BLaER1 treated with 17β-estradiol and CSF1 and Interleukin-3, amounts not matched to agents 10 nM and 100 nM (cell line): ENCODE data around the gene CTXND1.
A peak's percentile ranks its signal among the peaks of the same experiment; 100 is the strongest.
"Not testable (repeated sequence)": the region's sequence is repeated elsewhere in the genome, so short reads cannot be mapped to it uniquely, and the experiment has no call there.

Source experiments
- H3K27ac ChIP-seq, 11 experiments: shearing (Covaris generic); formaldehyde crosslinking; 2 replicates each; pipeline ENCODE4 v1.8.1; 2022
- H3K27me3 ChIP-seq, 11 experiments: shearing (Covaris generic); formaldehyde crosslinking; 2 replicates each; pipeline ENCODE4 v1.8.1; 2022
- H3K36me3 ChIP-seq, 11 experiments: shearing (Covaris generic); formaldehyde crosslinking; 2 replicates each; pipeline ENCODE4 v1.8.1; 2022
- H3K4me1 ChIP-seq, 10 experiments: shearing (Covaris generic); formaldehyde crosslinking; 2 replicates each; pipeline ENCODE4 v1.8.1; 2022
- H3K4me2 ChIP-seq, 11 experiments: shearing (Covaris generic); formaldehyde crosslinking; 2 replicates each; pipeline ENCODE4 v1.8.1; 2022
- H3K4me3 ChIP-seq, 10 experiments: shearing (Covaris generic); formaldehyde crosslinking; 2 replicates each; pipeline ENCODE4 v1.8.1; 2022
- H3K9ac ChIP-seq, 11 experiments: shearing (Covaris generic); formaldehyde crosslinking; 2 replicates each; pipeline ENCODE4 v1.8.1; 2022
- H3K9me3 ChIP-seq, 11 experiments: shearing (Covaris generic); formaldehyde crosslinking; replicated peaks in 1 of 11; 2 replicates each; pipeline ENCODE4 v1.8.1; 2022
- H4K20me1 ChIP-seq, 11 experiments: shearing (Covaris generic); formaldehyde crosslinking; 2 replicates each; pipeline ENCODE4 v1.8.1; 2022
- Cebpa-rat ChIP-seq, 11 experiments: shearing (Covaris generic); IDR thresholded peaks; 2 replicates each; pipeline ENCODE4 v1.8.1; 2022

The CTXND1 gene

GRCh38 chr15:80252121-80252518, at the start of gene CTXND1:
CTXND1 (minus strand) TSS chr15:80252213; CDS start chr15:80201949, 50,264 bp downstream.
- Histone ChIP-seq H3K27me3 (peaks cover 45 to 55% (median 49%) of the 10 kb centered on the region in 11 experiments), H3K27ac (no peak within 1 kb of the TSS), H3K36me3 (no peaks in the 10 kb centered on the region), H3K4me3 (peak within 1 kb of the TSS in 9 of 10 experiments; percentile 29 to 62 (median 47); a peak in 17 of 20 replicates), H4K20me1 (peaks cover 0 to 10% (median 0%) of the 10 kb centered on the region in 11 experiments; a peak in 5 of 22 replicates), H3K4me1 (peaks cover 4 to 14% (median 8%) of the 10 kb centered on the region in 10 experiments; a peak in 13 of 20 replicates), H3K9ac (peak within 1 kb of the TSS in 3 of 11 experiments; percentile 19 to 37 (median 31); a peak in 4 of 22 replicates), H3K4me2 (peak within 1 kb of the TSS; percentile 60 to 86 (median 70)), H3K9me3 (peaks cover 0 to 8% (median 0%) of the 10 kb centered on the region in 11 experiments; a peak in 3 of 22 replicates)
- TF ChIP-seq Cebpa-rat (IDR thresholded peaks at IDR 0.05), result no peak

GRCh38 chr15:80301472-80301871, 49.5 kb upstream of the CTXND1 start:
- H4K20me1 ChIP-seq, result no peaks in the 10 kb centered on the region
- no peak overlapping the region for H3K27ac ChIP-seq
- no peaks in the 10 kb centered on the region for H3K27me3 ChIP-seq
- H3K9me3 ChIP-seq, result peaks cover 0 to 2% (median 0%) of the 10 kb centered on the region in 11 experiments; a peak in 2 of 22 replicates
- no peaks in the 10 kb centered on the region for H3K4me1 ChIP-seq
- no peak for TF ChIP-seq Cebpa-rat (IDR thresholded peaks at IDR 0.05)
- no peak overlapping the region for H3K9ac ChIP-seq
- H3K36me3 ChIP-seq, result no peaks in the 10 kb centered on the region
- no peak overlapping the region for H3K4me3 ChIP-seq
- H3K4me2 ChIP-seq, result no peak overlapping the region

GRCh38 chr15:80295777-80296176, 43.8 kb upstream of the CTXND1 start:
- not testable (repeated sequence) for H3K27ac ChIP-seq, H4K20me1 ChIP-seq, H3K4me1 ChIP-seq, H3K4me3 ChIP-seq, H3K27me3 ChIP-seq, H3K4me2 ChIP-seq, H3K36me3 ChIP-seq, H3K9ac ChIP-seq
- peaks cover 0 to 23% (median 6%) of the 10 kb centered on the region in 11 experiments; a peak in 10 of 22 replicates for H3K9me3 ChIP-seq

GRCh38 chr15:80292079-80292478, 40.1 kb upstream of the CTXND1 start:
- no peak overlapping the region for H3K4me3 ChIP-seq
- peaks cover 0 to 23% (median 7%) of the 10 kb centered on the region in 11 experiments; a peak in 10 of 22 replicates for H3K9me3 ChIP-seq
- H3K27me3 ChIP-seq, result no peaks in the 10 kb centered on the region
- H3K9ac ChIP-seq, result no peak overlapping the region
- no peaks in the 10 kb centered on the region for H3K36me3 ChIP-seq
- no peak overlapping the region for H3K27ac ChIP-seq
- no peak overlapping the region for H3K4me2 ChIP-seq
- H3K4me1 ChIP-seq, result no peaks in the 10 kb centered on the region
- H4K20me1 ChIP-seq, result no peaks in the 10 kb centered on the region
- TF ChIP-seq Cebpa-rat (IDR thresholded peaks at IDR 0.05), result no peak

- H3K27ac ChIP-seq, H4K20me1 ChIP-seq, H3K36me3 ChIP-seq, H3K4me2 ChIP-seq, H3K27me3 ChIP-seq, H3K9ac ChIP-seq, H3K4me3 ChIP-seq, H3K4me1 ChIP-seq: not testable (repeated sequence)
- peaks cover 0 to 15% (median 5%) of the 10 kb centered on the region in 11 experiments; a peak in 10 of 22 replicates for H3K9me3 ChIP-seq
Measured at GRCh38 chr15:80290891-80291290, 38.9 kb upstream of the CTXND1 start.

- no peaks in the 10 kb centered on the region for H3K27me3 ChIP-seq
Measured at GRCh38 chr15:80289528-80290495, 37.8 kb upstream of the CTXND1 start.

GRCh38 chr15:80288131-80288530, 36.1 kb upstream of the CTXND1 start:
- Histone ChIP-seq H3K27me3 (no peaks in the 10 kb centered on the region), H3K9ac (no peak overlapping the region), H3K9me3 (peaks cover 0 to 8% (median 0%) of the 10 kb centered on the region in 11 experiments; a peak in 5 of 22 replicates), H3K27ac (no peak overlapping the region), H3K4me1 (no peaks in the 10 kb centered on the region), H3K4me3 (no peak overlapping the region), H4K20me1 (no peaks in the 10 kb centered on the region), H3K4me2 (no peak overlapping the region), H3K36me3 (no peaks in the 10 kb centered on the region)
- TF ChIP-seq Cebpa-rat (IDR thresholded peaks at IDR 0.05), result no peak

More at GRCh38 chr15:80289528-80290495, 37.8 kb upstream of the CTXND1 start:
- H3K9ac ChIP-seq, result no peak overlapping the region
- H3K27ac ChIP-seq, result no peak overlapping the region
- H3K4me2 ChIP-seq, result no peak overlapping the region
- peaks cover 0 to 8% (median 0%) of the 10 kb centered on the region in 11 experiments; a peak in 5 of 22 replicates for H3K9me3 ChIP-seq
- no peaks in the 10 kb centered on the region for H4K20me1 ChIP-seq
- TF ChIP-seq Cebpa-rat (IDR thresholded peaks at IDR 0.05), result no peak
- H3K4me1 ChIP-seq, result no peaks in the 10 kb centered on the region
- no peaks in the 10 kb centered on the region for H3K36me3 ChIP-seq
- H3K4me3 ChIP-seq, result no peak overlapping the region

- Histone ChIP-seq H3K9ac (no peak overlapping the region), H3K4me3 (no peak overlapping the region)
- TF ChIP-seq Cebpa-rat (IDR thresholded peaks at IDR 0.05), result no peak
Measured at GRCh38 chr15:80286055-80286454, 34.0 kb upstream of the CTXND1 start.

GRCh38 chr15:80285379-80285778, 33.4 kb upstream of the CTXND1 start:
- Histone ChIP-seq H3K9ac (no peak overlapping the region), H4K20me1 (no peaks in the 10 kb centered on the region), H3K36me3 (no peaks in the 10 kb centered on the region), H3K4me3 (no peak overlapping the region), H3K9me3 (0 out of 22 replicates have a peak, but pooled peaks cover 0 to 7% (median 0%) of the 10 kb centered on the region in 11 experiments), H3K27me3 (no peaks in the 10 kb centered on the region), H3K4me1 (no peaks in the 10 kb centered on the region), H3K27ac (no peak overlapping the region), H3K4me2 (no peak overlapping the region)
- no peak for TF ChIP-seq Cebpa-rat (IDR thresholded peaks at IDR 0.05)

More at GRCh38 chr15:80286055-80286454, 34.0 kb upstream of the CTXND1 start:
- Histone ChIP-seq H3K9me3 (peaks cover 0 to 7% (median 3%) of the 10 kb centered on the region in 11 experiments; a peak in 4 of 22 replicates), H3K27me3 (no peaks in the 10 kb centered on the region), H3K4me1 (no peaks in the 10 kb centered on the region), H3K4me2 (no peak overlapping the region), H3K27ac (no peak overlapping the region), H3K36me3 (no peaks in the 10 kb centered on the region), H4K20me1 (no peaks in the 10 kb centered on the region)
